NT2/D1 (cell line): Measurements from ENCODE around the gene CCNG2.

Experiments used
- DNase-seq: peaks from one replicate; pipeline ENCODE4 v3.0.0-alpha.2; 2011; ENCODE audit warnings: low read depth, low spot score
- H3K27me3 ChIP-seq: 2 replicates; pipeline ENCODE4 v1.6.0; 2011; ENCODE audit warnings: mild to moderate bottlenecking; ENCODE audit not compliant: insufficient read length, insufficient read depth
- H3K36me3 ChIP-seq: 2 replicates; pipeline ENCODE4 v1.6.1; 2011; ENCODE audit warnings: mild to moderate bottlenecking, low read length, mixed read lengths; ENCODE audit not compliant: insufficient read depth, insufficient read length
- H3K4me1 ChIP-seq: 2 replicates; pipeline ENCODE4 v1.5.1; 2011; ENCODE audit not compliant: insufficient read depth, insufficient read length
- H3K4me3 ChIP-seq: 2 replicates; pipeline ENCODE4 v1.5.1; 2011; ENCODE audit warnings: low read depth; ENCODE audit not compliant: insufficient read length
- H3K9ac ChIP-seq: 2 replicates; pipeline ENCODE4 v1.6.0; 2011; ENCODE audit warnings: low read depth; ENCODE audit not compliant: insufficient read length
- H3K9me3 ChIP-seq: 2 replicates; pipeline ENCODE4 v1.5.1; 2011; ENCODE audit warnings: mild to moderate bottlenecking, low read length; ENCODE audit not compliant: insufficient read depth
- SUZ12 ChIP-seq: IDR thresholded peaks from 2 replicates; pipeline ENCODE4 v1.6.1; 2011; ENCODE audit not compliant: insufficient read length, insufficient read depth; ENCODE audit errors: extremely low read depth
- YY1 ChIP-seq: IDR thresholded peaks from 2 replicates; pipeline ENCODE4 v1.6.1; 2011; ENCODE audit not compliant: insufficient read length, insufficient read depth
- ZNF274 ChIP-seq: IDR thresholded peaks from 2 replicates; pipeline ENCODE4 v1.6.1; 2011; ENCODE audit warnings: mild to moderate bottlenecking, low read depth, low read length

CCNG2 gene

DNA sequence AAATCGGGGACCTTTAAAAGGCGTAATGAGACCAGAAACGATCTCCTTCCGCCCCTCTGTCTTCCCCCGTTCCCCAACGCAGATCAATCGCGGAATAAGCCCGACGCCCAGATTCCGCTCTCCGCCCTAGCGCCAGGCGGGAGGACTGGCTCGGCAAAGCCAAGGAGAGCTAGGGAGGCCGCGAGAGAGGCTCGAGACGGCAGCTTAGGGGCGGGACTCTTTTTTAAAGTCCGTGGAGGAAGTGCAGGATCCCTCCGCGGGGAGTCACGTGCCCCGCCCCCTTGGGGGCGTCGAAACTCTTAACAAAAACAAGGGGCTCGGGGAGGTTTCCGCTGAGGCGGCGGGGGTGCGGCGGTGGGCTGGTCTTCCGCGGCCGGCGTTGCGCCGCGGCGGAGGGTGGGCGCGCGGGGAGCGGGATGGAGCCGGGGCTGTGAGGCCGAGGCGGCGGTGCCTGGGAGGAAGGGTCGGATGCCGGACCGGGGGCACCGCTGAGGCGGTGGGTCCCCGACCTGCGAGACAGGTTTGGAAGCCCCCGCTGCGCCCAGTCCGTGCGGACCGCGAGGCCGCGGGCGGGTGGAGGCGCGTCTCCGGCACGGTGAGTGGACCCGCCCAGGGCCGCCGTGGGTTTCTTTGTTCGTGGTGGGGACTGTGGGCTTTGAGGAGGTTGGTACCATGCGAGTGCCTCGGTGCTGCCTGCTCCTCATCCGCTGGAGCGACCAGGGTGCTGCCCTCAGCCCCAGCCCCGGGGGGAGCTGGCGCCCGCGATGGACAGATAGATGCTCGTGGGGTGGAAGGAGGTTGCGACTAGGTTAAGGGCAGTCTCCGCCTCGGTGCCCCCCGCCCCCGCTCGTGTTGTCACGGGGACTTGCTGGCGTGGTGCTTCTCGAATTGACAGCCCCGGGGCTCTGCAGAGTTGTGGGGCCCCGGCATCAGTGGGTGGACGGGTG is at the start of gene CCNG2:
TSS of gene CCNG2 (plus strand) at position 296 of the 947 bp plus-strand sequence. CDS start 1,326 bp downstream, outside the sequence.
- no peak for TF ChIP-seq SUZ12
- TF ChIP-seq YY1: no peak
- no peak for TF ChIP-seq ZNF274
- peak within 1 kb of the TSS; percentile 91 for H3K4me3 ChIP-seq
- H3K9ac ChIP-seq: peak within 1 kb of the TSS; percentile 87
- peak; percentile 80 for DNase-seq
- peaks cover 13% of the 10 kb centered on the region for H3K36me3 ChIP-seq
- no peaks in the 10 kb centered on the region for H3K27me3 ChIP-seq
- no peaks in the 10 kb centered on the region for H3K9me3 ChIP-seq
- no peaks in the 10 kb centered on the region for H3K4me1 ChIP-seq

DNA sequence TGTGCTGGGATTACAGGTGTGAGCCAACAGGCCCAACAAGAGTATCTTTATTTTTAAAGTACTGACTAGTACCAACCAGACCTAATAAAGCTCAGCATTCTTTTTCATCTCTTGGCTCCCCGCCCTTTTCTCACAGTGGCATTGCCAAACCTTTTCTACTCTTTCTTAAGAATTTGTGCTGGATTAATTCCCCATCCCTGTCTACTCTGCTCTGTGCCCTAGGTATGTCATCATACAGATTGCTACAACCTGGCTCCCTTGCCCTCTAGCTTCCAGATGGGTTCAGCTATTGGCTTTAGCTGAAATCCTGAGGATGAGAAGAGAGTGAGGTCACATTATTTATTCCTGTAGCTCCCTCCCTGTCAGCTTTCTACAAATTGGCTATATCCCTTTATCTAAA is 46.3 kb upstream of the CCNG2 start:
- TF ChIP-seq ZNF274 (no peak), SUZ12 (no peak), YY1 (no peak)
- Histone ChIP-seq H3K4me1 (no peaks in the 10 kb centered on the region), H3K4me3 (no peak overlapping the region), H3K36me3 (no peaks in the 10 kb centered on the region), H3K9me3 (no peaks in the 10 kb centered on the region), H3K9ac (no peak overlapping the region), H3K27me3 (no peaks in the 10 kb centered on the region)
- no peak for DNase-seq

DNA sequence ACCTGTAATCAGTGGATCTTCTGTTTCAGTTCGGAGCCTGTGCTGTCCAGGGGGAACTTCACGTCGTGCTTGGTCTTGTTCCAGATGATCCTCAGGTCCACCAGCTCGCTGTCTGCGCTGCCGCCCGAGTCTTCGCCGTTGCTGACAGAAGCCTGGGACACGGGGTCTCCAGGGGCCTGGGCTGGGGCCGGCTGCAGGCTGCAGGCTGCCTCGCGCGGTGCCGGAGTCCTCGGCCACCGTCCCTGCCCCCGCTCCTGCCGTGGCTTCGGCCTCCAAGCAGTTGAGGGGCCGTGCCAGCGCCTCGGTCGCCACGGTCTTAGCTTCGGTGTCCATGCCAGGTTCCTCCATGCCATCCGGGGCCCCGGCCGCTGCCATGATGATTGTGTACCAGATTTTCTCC is 43.9 kb upstream of the CCNG2 start:
- DNase-seq: no peak

DNA sequence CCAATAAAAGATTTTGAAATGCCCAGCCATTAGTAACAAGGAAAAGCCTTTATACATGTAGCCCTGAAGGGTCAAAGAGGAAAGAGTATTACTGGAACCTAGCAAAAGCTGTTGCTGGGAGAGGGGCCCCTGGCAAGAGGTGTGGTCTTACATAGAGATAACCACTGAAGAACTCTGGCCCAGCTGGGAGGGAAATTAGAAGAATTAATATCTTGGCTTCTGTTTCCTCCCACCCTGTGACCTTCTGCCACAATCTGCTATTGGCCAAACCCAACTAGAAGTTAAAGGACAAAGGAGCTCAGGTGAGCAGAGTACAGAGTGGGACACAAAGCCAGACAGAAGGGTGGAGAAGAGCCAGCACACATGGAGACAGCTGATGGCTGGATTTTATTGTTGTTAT is 39.3 kb upstream of the CCNG2 start:
- no peaks in the 10 kb centered on the region for H3K36me3 ChIP-seq
- H3K4me1 ChIP-seq: no peaks in the 10 kb centered on the region
- H3K27me3 ChIP-seq: no peaks in the 10 kb centered on the region
- TF ChIP-seq YY1: no peak
- no peak for TF ChIP-seq SUZ12
- TF ChIP-seq ZNF274: no peak
- no peak overlapping the region for H3K9ac ChIP-seq
- H3K9me3 ChIP-seq: no peaks in the 10 kb centered on the region
- H3K4me3 ChIP-seq: no peak overlapping the region
- DNase-seq: no peak

More for the DNA sequence above, 43.9 kb upstream of the CCNG2 start:
- H3K9me3 ChIP-seq: no peaks in the 10 kb centered on the region
- no peaks in the 10 kb centered on the region for H3K36me3 ChIP-seq
- no peak for TF ChIP-seq ZNF274
- no peak for TF ChIP-seq YY1
- TF ChIP-seq SUZ12: no peak
- H3K4me3 ChIP-seq: no peak overlapping the region
- H3K9ac ChIP-seq: no peak overlapping the region
- no peaks in the 10 kb centered on the region for H3K27me3 ChIP-seq
- H3K4me1 ChIP-seq: no peaks in the 10 kb centered on the region

GRCh38 chr4:77120886-77121508 is 36.0 kb upstream of the CCNG2 start:
- Histone ChIP-seq H3K27me3 (no peaks in the 10 kb centered on the region), H3K9ac (no peak overlapping the region), H3K4me1 (no peaks in the 10 kb centered on the region), H3K9me3 (no peaks in the 10 kb centered on the region), H3K36me3 (no peaks in the 10 kb centered on the region), H3K4me3 (no peak overlapping the region)
- no peak for DNase-seq
- no peak for TF ChIP-seq SUZ12
- TF ChIP-seq YY1: no peak
- TF ChIP-seq ZNF274: no peak

- Histone ChIP-seq H3K27me3 (no peaks in the 10 kb centered on the region), H3K36me3 (no peaks in the 10 kb centered on the region), H3K9ac (no peak overlapping the region), H3K9me3 (no peaks in the 10 kb centered on the region), H3K4me3 (no peak overlapping the region), H3K4me1 (no peaks in the 10 kb centered on the region)
- TF ChIP-seq SUZ12: no peak
- TF ChIP-seq YY1: no peak
- no peak for TF ChIP-seq ZNF274
- no peak for DNase-seq
Observed at GRCh38 chr4:77121736-77122240, 35.2 kb upstream of the CCNG2 start.

- Histone ChIP-seq H3K4me3 (no peak overlapping the region), H3K36me3 (no peaks in the 10 kb centered on the region), H3K27me3 (no peaks in the 10 kb centered on the region), H3K9ac (no peak overlapping the region), H3K4me1 (no peaks in the 10 kb centered on the region), H3K9me3 (no peaks in the 10 kb centered on the region)
- no peak for TF ChIP-seq YY1
- TF ChIP-seq ZNF274: no peak
- TF ChIP-seq SUZ12: no peak
- no peak for DNase-seq
Observed at GRCh38 chr4:77122656-77123055, 34.4 kb upstream of the CCNG2 start.
